Measurements from ENCODE around the gene UBE2D4. TPM values are rescaled to one million over a fixed set of nuclear protein-coding genes. Genes with fewer than 3 reads are reported as not detected.

Gene UBE2D4
- total and polyA plus RNA-seq, 9 of the 15 experiments (the other 6 are each of a cell fraction or from before 2014, with no cell fraction given): 3.3 to 16.2 (median 7.5) TPM

DNA sequence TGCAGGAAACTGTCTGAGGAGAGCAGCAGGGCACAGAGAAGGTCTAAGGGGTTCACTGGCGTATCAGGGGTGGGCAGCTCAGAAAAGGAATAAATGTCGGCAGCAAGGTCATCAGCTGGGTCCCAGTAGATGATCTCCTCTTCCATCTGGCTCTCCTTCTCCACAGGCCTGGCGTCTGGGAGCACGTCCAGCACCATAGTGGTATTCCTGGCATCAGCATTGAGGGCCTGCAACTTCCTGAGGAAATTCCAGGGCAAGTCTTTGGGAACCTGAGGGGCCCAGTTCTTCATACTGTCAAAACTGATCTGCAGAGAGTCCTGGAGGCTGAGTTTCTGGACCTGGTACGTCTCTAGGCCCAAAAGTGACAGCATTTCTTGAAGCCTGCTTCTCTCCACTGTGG lies 47.4 kb upstream of the UBE2D4 start (continued):
- TF ChIP-seq, protein P1, sequence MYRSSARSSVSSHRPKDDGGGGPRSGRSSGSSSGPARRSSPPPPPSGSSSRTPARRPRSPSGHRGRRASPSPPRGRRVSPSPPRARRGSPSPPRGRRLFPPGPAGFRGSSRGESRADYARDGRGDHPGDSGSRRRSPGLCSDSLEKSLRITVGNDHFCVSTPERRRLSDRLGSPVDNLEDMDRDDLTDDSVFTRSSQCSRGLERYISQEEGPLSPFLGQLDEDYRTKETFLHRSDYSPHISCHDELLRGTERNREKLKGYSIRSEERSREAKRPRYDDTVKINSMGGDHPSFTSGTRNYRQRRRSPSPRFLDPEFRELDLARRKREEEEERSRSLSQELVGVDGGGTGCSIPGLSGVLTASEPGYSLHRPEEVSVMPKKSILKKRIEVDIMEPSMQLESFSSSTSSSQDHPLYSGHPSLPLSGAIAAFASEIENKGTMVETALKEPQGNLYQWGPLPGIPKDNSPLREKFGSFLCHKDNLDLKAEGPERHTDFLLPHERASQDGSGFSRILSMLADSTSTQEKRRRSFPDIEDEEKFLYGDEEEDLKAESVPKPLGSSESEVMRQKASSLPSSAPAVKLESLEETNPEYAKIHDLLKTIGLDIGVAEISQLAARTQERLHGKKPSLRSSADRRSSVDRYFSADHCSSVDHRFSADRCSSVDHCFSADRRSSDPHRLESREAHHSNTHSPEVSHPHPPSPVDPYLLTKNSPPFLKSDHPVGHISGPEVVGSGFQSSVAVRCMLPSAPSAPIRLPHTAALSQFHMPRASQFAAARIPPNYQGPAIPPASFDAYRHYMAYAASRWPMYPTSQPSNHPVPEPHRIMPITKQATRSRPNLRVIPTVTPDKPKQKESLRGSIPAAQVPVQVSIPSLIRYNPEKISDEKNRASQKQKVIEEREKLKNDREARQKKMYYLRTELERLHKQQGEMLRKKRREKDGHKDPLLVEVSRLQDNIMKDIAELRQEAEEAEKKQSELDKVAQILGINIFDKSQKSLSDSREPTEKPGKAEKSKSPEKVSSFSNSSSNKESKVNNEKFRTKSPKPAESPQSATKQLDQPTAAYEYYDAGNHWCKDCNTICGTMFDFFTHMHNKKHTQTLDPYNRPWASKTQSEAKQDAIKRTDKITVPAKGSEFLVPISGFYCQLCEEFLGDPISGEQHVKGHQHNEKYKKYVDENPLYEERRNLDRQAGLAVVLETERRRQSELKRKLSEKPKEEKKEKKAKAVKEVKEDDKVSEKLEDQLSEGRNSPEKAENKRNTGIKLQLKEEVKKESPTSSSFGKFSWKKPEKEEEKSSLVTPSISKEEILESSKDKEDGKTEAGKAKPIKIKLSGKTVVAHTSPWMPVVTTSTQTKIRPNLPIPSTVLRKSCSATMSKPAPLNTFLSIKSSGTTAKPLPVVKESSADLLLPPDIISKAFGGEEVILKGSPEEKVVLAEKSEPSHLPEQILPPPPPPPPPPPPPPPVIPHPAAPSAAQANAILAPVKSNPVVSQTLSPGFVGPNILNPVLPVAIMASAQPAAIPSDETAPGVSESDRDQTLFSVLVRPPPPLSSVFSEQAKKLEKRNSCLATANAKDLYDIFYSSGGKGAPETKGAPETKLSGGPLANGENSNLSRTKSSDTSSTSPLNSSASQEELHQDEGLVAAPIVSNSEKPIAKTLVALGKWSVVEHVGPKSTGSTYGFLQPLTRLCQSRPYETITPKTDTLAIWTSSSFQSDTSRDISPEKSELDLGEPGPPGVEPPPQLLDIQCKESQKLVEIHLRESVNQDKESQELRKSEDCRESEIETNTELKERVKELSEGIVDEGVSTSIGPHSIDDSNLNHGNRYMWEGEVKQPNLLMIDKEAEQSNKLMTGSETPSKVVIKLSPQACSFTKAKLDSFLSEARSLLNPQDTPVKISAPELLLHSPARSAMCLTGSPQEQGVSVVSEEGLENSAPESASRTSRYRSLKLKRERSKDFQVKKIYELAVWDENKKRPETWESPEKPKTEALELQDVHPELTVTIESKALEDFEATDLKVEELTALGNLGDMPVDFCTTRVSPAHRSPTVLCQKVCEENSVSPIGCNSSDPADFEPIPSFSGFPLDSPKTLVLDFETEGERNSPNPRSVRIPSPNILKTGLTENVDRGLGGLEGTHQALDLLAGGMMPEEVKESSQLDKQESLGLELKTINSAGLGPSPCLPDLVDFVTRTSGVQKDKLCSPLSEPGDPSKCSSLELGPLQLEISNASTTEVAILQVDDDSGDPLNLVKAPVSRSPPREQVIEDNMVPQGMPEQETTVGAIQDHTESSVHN (IDR thresholded peaks at IDR 0.05; ENCODE audit: borderline replicate concordance in 1 of 2, low read depth in 1 of 2): no peak

DNA sequence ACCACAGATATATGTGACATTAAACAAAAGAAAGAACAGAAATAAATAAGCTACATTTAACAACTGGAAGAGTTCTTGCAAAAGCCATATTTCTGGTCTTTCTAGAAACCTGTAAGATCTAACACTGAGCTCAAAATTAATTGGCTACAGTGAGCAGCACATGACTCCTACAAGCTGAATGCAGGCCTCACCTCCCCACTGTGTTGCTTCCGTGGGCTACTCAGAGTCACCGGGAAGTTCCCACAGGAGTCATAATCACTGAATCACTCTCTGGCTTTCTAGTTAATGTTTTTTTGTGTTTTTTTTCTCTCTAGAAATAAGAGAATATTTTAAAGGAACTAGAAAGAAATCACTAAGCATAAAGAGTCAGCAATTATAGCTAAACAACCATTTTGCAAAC lies 46.8 kb upstream of the UBE2D4 start:
- in situ Hi-C loops (cut with MboI) (no loop called here), intact Hi-C loops (cut with micrococcal nuclease) (no loop called here)
- no peak for ATAC-seq
- POLR2A ChIA-PET: interaction anchor here (0.7 to 2.0 kb wide), 2 partner anchors 10 to 12 kb away, joined by 3 to 7 read pairs; partner anchors contain the start of gene MRPS24
- CTCF ChIA-PET (ENCODE audit: low intra/inter-chr PET ratio): no interaction called here
- Histone ChIP-seq H3K36me3 (ENCODE audit: control insufficient read depth, insufficient read depth, low read length) (peaks cover 77% of the 10 kb centered on the region), H3K9ac (ENCODE audit: insufficient read depth in 1 of 2, low read depth in 2 of 2, low read length in 2 of 2) (no peak overlapping the region), H3K27me3 (ENCODE audit: control insufficient read depth in 2 of 2, insufficient read depth in 2 of 2, low read length in 2 of 2) (no peaks in the 10 kb centered on the region), H3K4me3 (no peak overlapping the region), H3K27ac (ENCODE audit: extremely low read depth, low read depth, low read length) (no peak overlapping the region), H2AFZ (ENCODE audit: low read depth, low read length) (no peak overlapping the region), H4K20me1 (replicated peaks; ENCODE audit: control insufficient read depth, insufficient read depth, low read length) (no peaks in the 10 kb centered on the region; the same call in 1 of the 2 replicates), H3K4me1 (replicated peaks in 1 of 2; ENCODE audit: control insufficient read depth in 2 of 2, insufficient read depth in 2 of 2, low read length in 2 of 2) (peaks cover 2% of the 10 kb centered on the region in 2 experiments; a peak in 2 of 5 replicates), H3K4me2 (ENCODE audit: insufficient read depth, low read length) (no peak overlapping the region), H3K9me1 (ENCODE audit: control insufficient read depth, insufficient read depth, low read length) (no peaks in the 10 kb centered on the region), H3K9me3 (replicated peaks; ENCODE audit: control insufficient read depth, insufficient read depth, low read depth, low read length) (no peaks in the 10 kb centered on the region), H3K79me2 (ENCODE audit: control insufficient read depth, insufficient read depth, low read length) (no peaks in the 10 kb centered on the region)
- no peak for FAIRE-seq
- 86% methylated on average over 2 of the region's 2 CpGs for WGBS (ENCODE audit: insufficient coverage, low coverage, missing lambda C conversion rate)
- TF ChIP-seq POLR3A (IDR thresholded peaks at IDR 0.05; ENCODE audit: borderline replicate concordance, extremely low read depth, insufficient read depth, insufficient read length) (no peak), HMG20A (CRISPR knock-in tag; conservative IDR thresholded peaks at IDR 0.05) (no peak), POU5F1 (IDR thresholded peaks at IDR 0.05; ENCODE audit: borderline replicate concordance, low read depth, low read length, partially characterized antibody) (no peak), JUND (IDR thresholded peaks at IDR 0.05; ENCODE audit: borderline replicate concordance, low read depth, low read length) (no peak), JUND (tag; IDR thresholded peaks at IDR 0.05; ENCODE audit: borderline replicate concordance, low read depth, low read length) (no peak), KLF10 (CRISPR knock-in tag; IDR thresholded peaks at IDR 0.05) (no peak), ZNF12 (CRISPR knock-in tag; IDR thresholded peaks at IDR 0.05) (no peak), E2F3 (CRISPR knock-in tag; IDR thresholded peaks at IDR 0.05) (no peak)
- TF ChIP-seq, protein P2, sequence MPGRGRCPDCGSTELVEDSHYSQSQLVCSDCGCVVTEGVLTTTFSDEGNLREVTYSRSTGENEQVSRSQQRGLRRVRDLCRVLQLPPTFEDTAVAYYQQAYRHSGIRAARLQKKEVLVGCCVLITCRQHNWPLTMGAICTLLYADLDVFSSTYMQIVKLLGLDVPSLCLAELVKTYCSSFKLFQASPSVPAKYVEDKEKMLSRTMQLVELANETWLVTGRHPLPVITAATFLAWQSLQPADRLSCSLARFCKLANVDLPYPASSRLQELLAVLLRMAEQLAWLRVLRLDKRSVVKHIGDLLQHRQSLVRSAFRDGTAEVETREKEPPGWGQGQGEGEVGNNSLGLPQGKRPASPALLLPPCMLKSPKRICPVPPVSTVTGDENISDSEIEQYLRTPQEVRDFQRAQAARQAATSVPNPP (IDR thresholded peaks at IDR 0.05; ENCODE audit: borderline replicate concordance, insufficient read depth, insufficient read length): no peak
- no peak for DNase-seq (ENCODE audit: extremely low read depth in 1 of 4, low spot score in 3 of 4)
- BruUV-seq (replicated peaks): no TSS peak
